H1 (cell line): ENCODE measurements around the gene PLXND1. TPM values are rescaled to one million over a fixed set of nuclear protein-coding genes. Genes with fewer than 3 reads are reported as not detected.

ENCODE experiments used
- CTCF ChIA-PET: fragments of 300-600 bp; sonication (Branson Sonifier 250); formaldehyde crosslinking; loops from one replicate; lab custom pipeline; 2021; ENCODE audit not compliant: partially characterized antibody; lab: Charles Lee
- POLR2A ChIA-PET: fragments of 300-600 bp; sonication (Branson Sonifier 250); formaldehyde crosslinking; loops from one replicate; lab custom pipeline; 2021; ENCODE audit warnings: inconsistent platforms; ENCODE audit not compliant: partially characterized antibody; lab: Charles Lee
- DNase-seq, 2 experiments: peaks; one replicate each; pipeline versions ENCODE4 v3.0.0 to v3.0.0-alpha.2; 2010 to 2022; ENCODE audit warnings: low spot score in 2 of 2, low read depth in 1 of 2, mixed read lengths in 1 of 2
- FAIRE-seq: peaks from 2 replicates; lab custom pipeline; 2011; peaks lifted over from hg19 to GRCh38; lab: Jason Lieb, UNC
- H2AFZ ChIP-seq: 2 replicates; pipeline ENCODE4 v1.8.1; 2012; ENCODE audit warnings: low read length, inconsistent platforms
- H2AK5ac ChIP-seq: 2 replicates; pipeline ENCODE4 v1.6.1; 2013; ENCODE audit warnings: low read depth, low read length
- H2BK120ac ChIP-seq: replicated peaks from 2 replicates; pipeline ENCODE3; 2013; ENCODE audit warnings: low read depth, low read length, inconsistent platforms
- H2BK12ac ChIP-seq: 2 replicates; pipeline ENCODE4 v1.6.1; 2013; ENCODE audit warnings: low read depth, low read length
- H2BK15ac ChIP-seq: 2 replicates; pipeline ENCODE4 v1.6.1; 2013; ENCODE audit warnings: low read length
- H2BK20ac ChIP-seq: 2 replicates; pipeline ENCODE4 v1.6.1; 2013; ENCODE audit warnings: low read length
- H2BK5ac ChIP-seq: 2 replicates; pipeline ENCODE4 v1.6.1; 2013; ENCODE audit warnings: low read depth, low read length
- H3K14ac ChIP-seq: 2 replicates; pipeline ENCODE4 v1.6.1; 2013; ENCODE audit warnings: inconsistent platforms; ENCODE audit not compliant: insufficient read length
- H3K18ac ChIP-seq: 2 replicates; pipeline ENCODE4 v1.6.1; 2013; ENCODE audit warnings: low read length; ENCODE audit errors: extremely low read depth
- H3K23ac ChIP-seq: 2 replicates; pipeline ENCODE4 v1.6.1; 2013; ENCODE audit warnings: inconsistent platforms; ENCODE audit not compliant: insufficient read length
- H3K23me2 ChIP-seq: 2 replicates; pipeline ENCODE4 v1.6.1; 2013; ENCODE audit warnings: low read depth, low read length
- H3K27ac ChIP-seq: 2 replicates; pipeline ENCODE4 v1.6.1; 2011; ENCODE audit warnings: low read depth, low read length, inconsistent platforms
- H3K27me3 ChIP-seq, 4 experiments: replicated peaks in 1 of 4; 1 replicate in 1 of 4; 2 replicates in 3 of 4; pipeline versions ENCODE4 v1.6.1 to v1.8.1; 2011 to 2013; ENCODE audit warnings: low read length in 3 of 4, mild to moderate bottlenecking in 3 of 4, inconsistent platforms in 2 of 4, mixed read lengths in 2 of 4, moderate library complexity in 1 of 4; ENCODE audit not compliant: control insufficient read depth in 3 of 4, insufficient read depth in 3 of 4; ENCODE audit errors: extremely low read depth in 1 of 4
- H3K36me3 ChIP-seq, 4 experiments: 2 replicates each; pipeline versions ENCODE4 v1.6.1 to v1.8.1; 2011 to 2013; ENCODE audit warnings: mild to moderate bottlenecking in 4 of 4, low read length in 3 of 4, moderate library complexity in 2 of 4, control low read depth in 1 of 4, inconsistent platforms in 1 of 4; ENCODE audit not compliant: insufficient read depth in 4 of 4, control insufficient read depth in 2 of 4
- H3K4ac ChIP-seq: replicated peaks from 2 replicates; pipeline ENCODE3; 2013; ENCODE audit warnings: low read length, low read depth, mixed read lengths, inconsistent platforms; ENCODE audit not compliant: insufficient read length
- H3K4me1 ChIP-seq, 4 experiments: replicated peaks in 1 of 4; 1 replicate in 1 of 4; 2 replicates in 3 of 4; pipeline versions ENCODE4 v1.6.1 to v1.8.1; 2011 to 2013; ENCODE audit warnings: low read length in 3 of 4, inconsistent platforms in 2 of 4, mixed read lengths in 1 of 4; ENCODE audit not compliant: insufficient read depth in 4 of 4, control insufficient read depth in 3 of 4
- H3K4me2 ChIP-seq, 2 experiments: 2 replicates each; pipeline versions ENCODE4 v1.6.1 to v1.8.1; 2011 to 2013; ENCODE audit warnings: low read depth in 2 of 2, low read length in 2 of 2, control low read depth in 1 of 2, inconsistent platforms in 1 of 2, mild to moderate bottlenecking in 1 of 2; ENCODE audit not compliant: insufficient read depth in 1 of 2
- H3K4me3 ChIP-seq, 4 experiments: fragments of 200-600, 300-600 bp in 1 of 4; sonication (generic), shearing (Covaris generic), sonication (Bioruptor Twin) in 1 of 4; 2 replicates each; pipeline versions ENCODE4 v1.5.1 to v1.8.1; 2011 to 2016; ENCODE audit warnings: low read length in 4 of 4, low read depth in 3 of 4, control low read depth in 2 of 4, inconsistent platforms in 2 of 4, mild to moderate bottlenecking in 2 of 4, mixed read lengths in 1 of 4, moderate library complexity in 1 of 4; ENCODE audit not compliant: insufficient read depth in 2 of 4; ENCODE audit errors: extremely low read depth in 1 of 4
- H3K56ac ChIP-seq: replicated peaks from 2 replicates; pipeline ENCODE3; 2013; ENCODE audit warnings: low read depth, mild to moderate bottlenecking, mixed read lengths, low read length, inconsistent platforms; ENCODE audit not compliant: insufficient read length
- H3K79me1 ChIP-seq: 2 replicates; pipeline ENCODE4 v1.6.1; 2013; ENCODE audit warnings: low read depth, low read length, control low read depth
- H3K79me2 ChIP-seq, 2 experiments: 2 replicates each; pipeline versions ENCODE4 v1.6.1 to v1.8.1; 2012 to 2013; ENCODE audit warnings: low read length in 2 of 2, mild to moderate bottlenecking in 2 of 2, inconsistent platforms in 1 of 2; ENCODE audit not compliant: insufficient read depth in 2 of 2, control insufficient read depth in 1 of 2
- H3K9ac ChIP-seq, 4 experiments: replicated peaks in 1 of 4; 1 replicate in 1 of 4; 2 replicates in 3 of 4; pipeline versions ENCODE4 v1.6.1 to v1.8.1; 2011 to 2013; ENCODE audit warnings: low read depth in 3 of 4, low read length in 3 of 4, control low read depth in 2 of 4, mild to moderate bottlenecking in 2 of 4, moderate library complexity in 2 of 4, inconsistent platforms in 1 of 4; ENCODE audit errors: extremely low read depth in 1 of 4
- H3K9me3 ChIP-seq, 2 experiments: 2 replicates each; pipeline versions ENCODE4 v1.6.1 to v1.8.1; 2012 to 2013; ENCODE audit warnings: mild to moderate bottlenecking in 2 of 2, moderate library complexity in 2 of 2, control low read depth in 1 of 2, inconsistent platforms in 1 of 2, low read depth in 1 of 2, low read length in 1 of 2, mixed read lengths in 1 of 2; ENCODE audit not compliant: insufficient read depth in 2 of 2
- H4K20me1 ChIP-seq, 2 experiments: replicated peaks in 1 of 2; 2 replicates each; pipeline versions ENCODE3 to v1.8.1; 2011 to 2013; ENCODE audit warnings: inconsistent platforms in 2 of 2, low read length in 2 of 2, mild to moderate bottlenecking in 1 of 2; ENCODE audit not compliant: insufficient read depth in 2 of 2, control insufficient read depth in 1 of 2
- H4K5ac ChIP-seq: 2 replicates; pipeline ENCODE4 v1.6.1; 2013; ENCODE audit warnings: low read length, low read depth, mixed read lengths, inconsistent platforms; ENCODE audit not compliant: insufficient read length
- H4K8ac ChIP-seq: 2 replicates; pipeline ENCODE4 v1.8.0; 2013; ENCODE audit warnings: mild to moderate bottlenecking, moderate library complexity, low read length, inconsistent platforms; ENCODE audit not compliant: insufficient read depth; ENCODE audit errors: extremely low read depth
- H4K91ac ChIP-seq: replicated peaks from 2 replicates; pipeline ENCODE3; 2013; ENCODE audit warnings: low read length, mixed read lengths, inconsistent platforms; ENCODE audit not compliant: insufficient read length
- ASH2L ChIP-seq: fragments of 200-600, 300-600 bp; sonication (generic); IDR thresholded peaks from one replicate; pipeline ENCODE4 v1.7.1; 2017; ENCODE audit warnings: low read length
- BCL11A ChIP-seq, 2 experiments: IDR thresholded peaks; one replicate each; pipeline ENCODE4 v1.6.1; 2011; ENCODE audit warnings: low read depth in 2 of 2, low read length in 2 of 2, mild to moderate bottlenecking in 2 of 2
- CTBP2 ChIP-seq: IDR thresholded peaks from 2 replicates; pipeline ENCODE4 v1.7.0; 2011; ENCODE audit warnings: borderline replicate concordance, mild to moderate bottlenecking, moderate library complexity, mixed read lengths, low read length; ENCODE audit not compliant: insufficient read depth, insufficient read length
- NANOG ChIP-seq: IDR thresholded peaks from 2 replicates; pipeline ENCODE4 v1.6.1; 2011; ENCODE audit warnings: low read length, low read depth, mild to moderate bottlenecking, inconsistent platforms; ENCODE audit not compliant: insufficient read depth, poor library complexity, severe bottlenecking
- NRF1 ChIP-seq: IDR thresholded peaks from 2 replicates; pipeline ENCODE4 v1.6.1; 2011; ENCODE audit warnings: mild to moderate bottlenecking, low read depth, low read length, improper control_type of control experiment
- POLR2A ChIP-seq, 2 experiments: IDR thresholded peaks; 1 replicate in 1 of 2; 2 replicates in 1 of 2; pipeline ENCODE4 v1.6.1; 2011; ENCODE audit warnings: low read depth in 2 of 2, low read length in 2 of 2, mild to moderate bottlenecking in 2 of 2; ENCODE audit errors: control extremely low read depth in 1 of 2
- RBBP5 ChIP-seq: IDR thresholded peaks from 2 replicates; pipeline ENCODE4 v1.7.1; 2012; ENCODE audit warnings: low read depth, mild to moderate bottlenecking, inconsistent platforms, low read length, moderate library complexity, borderline replicate concordance
- RXRA ChIP-seq: IDR thresholded peaks from 2 replicates; pipeline ENCODE4 v1.6.1; 2011; ENCODE audit warnings: low read depth, mild to moderate bottlenecking, low read length, moderate library complexity; ENCODE audit not compliant: insufficient read depth
- SIN3A ChIP-seq, 2 experiments: IDR thresholded peaks in 1 of 2; conservative IDR thresholded peaks in 1 of 2; 2 replicates each; pipeline ENCODE4 v1.6.1; 2011 to 2012; ENCODE audit warnings: low read length in 2 of 2, improper control_type of control experiment in 1 of 2, low read depth in 1 of 2, mild to moderate bottlenecking in 1 of 2
- SP4 ChIP-seq: IDR thresholded peaks from 2 replicates; pipeline ENCODE4 v1.6.1; 2012; ENCODE audit warnings: low read length, inconsistent platforms
- TAF7 ChIP-seq: optimal IDR thresholded peaks from 2 replicates; pipeline ENCODE3; 2011; ENCODE audit warnings: low read depth, mild to moderate bottlenecking, inconsistent platforms, low read length, moderate library complexity, borderline replicate concordance
- TBP ChIP-seq: IDR thresholded peaks from 2 replicates; pipeline ENCODE4 v1.6.1; 2011; ENCODE audit warnings: low read depth, low read length, improper control_type of control experiment
- YY1 ChIP-seq: IDR thresholded peaks from 2 replicates; pipeline ENCODE4 v1.6.1; 2011; ENCODE audit warnings: low read depth, mild to moderate bottlenecking, low read length
- ZNF274 ChIP-seq: IDR thresholded peaks from 2 replicates; pipeline ENCODE4 v1.7.0; 2012; ENCODE audit warnings: low read length, borderline replicate concordance; ENCODE audit errors: extremely low read depth
- WGBS, 2 experiments: shearing (Covaris generic) in 1 of 2; methylation state at CpG; one replicate each; pipeline versions ENCODE4 v1.1.6 to v1.1.7; 2013 to 2015; ENCODE audit warnings: low lambda C conversion rate in 2 of 2, mixed read lengths in 2 of 2, inconsistent platforms in 1 of 2, low coverage in 1 of 2, missing lambda C conversion rate in 1 of 2; ENCODE audit not compliant: insufficient replicate concordance in 2 of 2, insufficient coverage in 1 of 2, insufficient read length in 1 of 2; ENCODE audit errors: extremely low coverage in 1 of 2, missing lambda C conversion rate in 1 of 2; 5-methylcytosine and 5-hydroxymethylcytosine counted together
- polyA plus RNA-seq, 7 experiments: library from polyadenylated mRNA; depleted of rRNA in 3 of 7; stranded (reverse) in 5 of 7; unstranded in 2 of 7; fragments of >200 nt in 5 of 7; fragments of 200-250 nt in 2 of 7; gene quantifications; 1 replicate in 5 of 7; 2 replicates in 1 of 7; 4 replicates in 1 of 7; pipeline versions ENCODE4 v1.2.1 to v1.2.3, GENCODE V29; 2011 to 2013; ENCODE audit warnings: missing spikeins in 2 of 7, mixed read lengths in 2 of 7
- total RNA-seq: library from RNA; stranded (reverse); fragmentation: NEBNext Ultra II Directional; extraction: Animal tissue kit (Norgen Biotek cat#: 25700); gene quantifications from 2 replicates; pipeline ENCODE4 v1.2.1, GENCODE V29; 2021

The PLXND1 gene
- total and polyA plus RNA-seq, 2 of the 8 experiments (the other 6 are each of a cell fraction or from before 2014, with no cell fraction given), result 17.7 to 66.4 TPM

DNA sequence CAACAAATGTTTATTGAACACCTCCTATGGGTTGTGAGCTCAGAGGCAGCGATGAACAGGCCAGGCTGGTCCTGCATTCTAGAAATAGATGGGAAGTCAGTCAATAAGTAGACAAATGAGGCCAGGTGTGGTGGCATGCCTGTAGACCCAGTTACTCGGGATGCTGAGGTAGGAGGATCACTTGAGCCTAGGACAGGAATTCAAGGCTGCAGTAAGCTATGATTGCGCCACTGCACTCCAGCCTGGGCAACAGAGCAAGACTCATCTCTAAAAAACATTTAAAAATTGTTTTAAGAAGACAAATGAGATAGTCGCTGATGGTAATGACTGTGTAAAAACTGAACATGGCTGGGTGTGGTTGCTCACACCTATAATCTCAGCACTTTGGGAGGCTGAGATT lies 82.4 kb downstream of the PLXND1 start:
- Histone ChIP-seq H2BK15ac (no peak overlapping the region), H2BK20ac (no peak overlapping the region), H4K20me1 (no peaks in the 10 kb centered on the region), H3K9me3 (no peaks in the 10 kb centered on the region), H3K79me2 (no peaks in the 10 kb centered on the region), H3K14ac (no peak overlapping the region), H3K56ac (no peak overlapping the region), H3K9ac (no peak overlapping the region), H3K27me3 (no peaks in the 10 kb centered on the region), H3K36me3 (no peaks in the 10 kb centered on the region), H2BK12ac (no peak overlapping the region), H3K4me1 (peaks cover 0 to 9% (median 2%) of the 10 kb centered on the region in 4 experiments; a peak in 3 of 7 replicates), H2AK5ac (no peak overlapping the region), H3K23ac (no peak overlapping the region), H3K27ac (no peak overlapping the region), H4K91ac (no peak overlapping the region), H3K18ac (no peak overlapping the region), H3K79me1 (no peaks in the 10 kb centered on the region), H2BK5ac (no peak overlapping the region), H3K4me3 (no peak overlapping the region), H4K5ac (no peak overlapping the region), H4K8ac (no peak overlapping the region), H3K23me2 (no peaks in the 10 kb centered on the region), H2BK120ac (no peak overlapping the region), H3K4me2 (no peak overlapping the region), H2AFZ (no peak overlapping the region), H3K4ac (no peak overlapping the region)
- POLR2A ChIA-PET, result interaction anchor here (1.4 kb wide), 1 partner anchor 27 kb away, joined by 3 read pairs; no protein-coding TSS in a partner anchor
- DNase-seq, result no peak
- CTCF ChIA-PET, result interaction anchor here (1.0 to 2.2 kb wide), 5 partner anchors 9 to 88 kb away, joined by 3 to 6 read pairs (median 5); no protein-coding TSS in a partner anchor
- WGBS, 2 experiments, result 90% methylated on average over 4 of the region's 4 CpGs; no CpG with 5 or more reads in 1 of the 2 experiments
- FAIRE-seq, result no peak
- TF ChIP-seq BCL11A (IDR thresholded peaks at IDR 0.05; ENCODE audit: low read depth in 2 of 2, low read length in 2 of 2) (no peak), CTBP2 (no peak), SIN3A (conservative IDR thresholded peaks at IDR 0.05 in 1 of 2, IDR thresholded peaks at IDR 0.05 in 1 of 2; ENCODE audit: low read depth in 1 of 2, low read length in 2 of 2) (no peak), POLR2A (IDR thresholded peaks at IDR 0.05; ENCODE audit: control extremely low read depth in 1 of 2, low read depth in 2 of 2, low read length in 2 of 2) (no peak), ASH2L (no peak), RBBP5 (no peak), ZNF274 (no peak), SP4 (no peak), TBP (no peak), TAF7 (no peak), NANOG (no peak), NRF1 (no peak), YY1 (no peak), RXRA (no peak)
